Vagina (tissue), 2 donors: Measurements from ENCODE around the gene B3GLCT.

Experiments used
- CTCF ChIP-seq, 3 experiments: fragments of 450-650 bp in 2 of 3; fragments of 200-600 bp in 1 of 3; sonication (generic) in 1 of 3; IDR thresholded peaks; one replicate each; pipeline ENCODE4 v1.5.1; 2017 to 2019; ENCODE audit warnings: antibody characterized with exemption in 3 of 3, mild to moderate bottlenecking in 2 of 3, moderate library complexity in 2 of 3
- POLR2A ChIP-seq, 2 donors: fragments of 450-650 bp; IDR thresholded peaks; one replicate each; pipeline ENCODE4 v1.6.1; 2017; ENCODE audit warnings: antibody characterized with exemption in 2 of 2, mild to moderate bottlenecking in 2 of 2, moderate library complexity in 2 of 2
- POLR2AphosphoS5 ChIP-seq, 2 donors: sonication (generic); formaldehyde crosslinking; IDR thresholded peaks; one replicate each; pipeline ENCODE4 v1.9.0; 2017; ENCODE audit warnings: antibody characterized with exemption in 2 of 2, mild to moderate bottlenecking in 2 of 2, low read depth in 1 of 2; ENCODE audit not compliant: insufficient read depth in 1 of 2

GRCh38 chr13:31162151-31163008 is 37.4 kb upstream of the B3GLCT start:
- no peak for TF ChIP-seq CTCF (IDR thresholded peaks at IDR 0.05)
- TF ChIP-seq POLR2A (IDR thresholded peaks at IDR 0.05): peak in 1 of 2 donors; percentile 72
- peak; percentile 17 to 91 for TF ChIP-seq POLR2AphosphoS5 (IDR thresholded peaks at IDR 0.05; ENCODE audit: insufficient read depth in 1 of 2, low read depth in 1 of 2)
